HCT116 (cell line): ENCODE data around the gene UVRAG. TPM values are rescaled to one million over a fixed set of nuclear protein-coding genes. Genes with fewer than 3 reads are reported as not detected.

ENCODE experiments used
- ATAC-seq: fragments of 200-7000 bp; cut with Tn5 transposase; 2 replicates; pipeline ENCODE4 v1.9.1; 2020; ENCODE audit warnings: mild to moderate bottlenecking, moderate library complexity
- BruUV-seq: library from RNA; stranded (reverse); fragments of 400-500 nt; replicated peaks from 2 replicates; lab custom pipeline; 2021; lab: Mats Ljungman, UMichigan
- CTCF ChIA-PET: fragments of 300-600 bp; sonication (Branson Sonifier 250); formaldehyde crosslinking; loops from one replicate; lab custom pipeline; 2021; ENCODE audit warnings: antibody characterized with exemption; lab: Charles Lee
- POLR2A ChIA-PET: fragments of 300-600, 350-600 bp; sonication (Branson Sonifier 250); formaldehyde crosslinking; loops from one replicate; lab custom pipeline; 2021; ENCODE audit warnings: antibody characterized with exemption; lab: Charles Lee
- RAD21 ChIA-PET, 2 experiments: fragments of 300-600 bp; sonication (Branson Sonifier 250); formaldehyde crosslinking; loops; one replicate each; lab custom pipeline; 2023; ENCODE audit warnings: low total read pairs in 2 of 2; ENCODE audit not compliant: uncharacterized antibody in 2 of 2, unreplicated experiment in 2 of 2, low non-redundant PET in 1 of 2; lab: Charles Lee
- DNase-seq: peaks from one replicate; pipeline ENCODE4 v3.0.0-alpha.2; 2010; ENCODE audit warnings: low read depth, low spot score
- H2AFZ ChIP-seq: fragments of 200-600 bp; shearing (Covaris generic), sonication (generic); 2 replicates; pipeline ENCODE4 v1.6.1; 2017; ENCODE audit warnings: low read depth, mixed run types, mixed read lengths, antibody characterized with exemption, low read length; ENCODE audit not compliant: poor library complexity, severe bottlenecking
- H3K27ac ChIP-seq: 2 replicates; pipeline ENCODE4 v1.5.1; 2012; ENCODE audit warnings: low read depth, low read length
- H3K27me3 ChIP-seq: fragments of 200-600 bp; sonication (generic); 2 replicates; pipeline ENCODE4 v1.6.1; 2016; ENCODE audit warnings: mixed run types, low read length, mixed read lengths; ENCODE audit not compliant: insufficient read depth
- H3K36me3 ChIP-seq, 2 experiments: fragments of 200-500 bp in 1 of 2; fragments of 200-600 bp in 1 of 2; sonication (Bioruptor generic) in 1 of 2; sonication (generic) in 1 of 2; 2 replicates each; pipeline versions ENCODE4 v1.5.1 to v1.6.1; 2014 to 2016; ENCODE audit warnings: low read length in 2 of 2, inconsistent platforms in 1 of 2, mixed read lengths in 1 of 2, mixed run types in 1 of 2; ENCODE audit not compliant: insufficient read depth in 2 of 2, control insufficient read depth in 1 of 2
- H3K4me1 ChIP-seq, 2 experiments: fragments of 200-600 bp in 1 of 2; sonication (generic) in 1 of 2; 2 replicates each; pipeline versions ENCODE4 v1.5.1 to v1.6.1; 2012 to 2017; ENCODE audit warnings: low read length in 2 of 2, inconsistent platforms in 1 of 2, mild to moderate bottlenecking in 1 of 2, mixed read lengths in 1 of 2, mixed run types in 1 of 2, moderate library complexity in 1 of 2; ENCODE audit not compliant: insufficient read depth in 2 of 2, control insufficient read depth in 1 of 2
- H3K4me2 ChIP-seq: fragments of 200-600 bp; sonication (generic); 2 replicates; pipeline ENCODE4 v1.6.1; 2017; ENCODE audit warnings: mixed run types, low read length, mixed read lengths
- H3K4me3 ChIP-seq, 2 experiments: fragments of 200-600 bp in 1 of 2; sonication (generic) in 1 of 2; replicated peaks in 1 of 2; 2 replicates each; pipeline ENCODE4 v1.5.1; 2011 to 2016; ENCODE audit warnings: low read length in 2 of 2, control low read depth in 1 of 2, low read depth in 1 of 2, mild to moderate bottlenecking in 1 of 2, mixed read lengths in 1 of 2, mixed run types in 1 of 2
- H3K79me2 ChIP-seq: fragments of 200-600 bp; sonication (generic); 2 replicates; pipeline ENCODE4 v1.6.1; 2017; ENCODE audit warnings: mild to moderate bottlenecking, mixed run types, low read length, moderate library complexity, mixed read lengths; ENCODE audit not compliant: insufficient read depth
- H3K9ac ChIP-seq: fragments of 200-600 bp; sonication (generic); 2 replicates; pipeline ENCODE4 v1.6.1; 2016; ENCODE audit warnings: low read length, mixed read lengths
- H3K9me2 ChIP-seq: fragments of 200-600 bp; sonication (generic), shearing (Covaris generic); 2 replicates; pipeline ENCODE4 v1.6.1; 2017; ENCODE audit warnings: mixed run types, mild to moderate bottlenecking, moderate library complexity; ENCODE audit not compliant: insufficient read depth
- H3K9me3 ChIP-seq, 2 experiments: fragments of 200-500 bp in 1 of 2; fragments of 200-600 bp in 1 of 2; sonication (Bioruptor generic) in 1 of 2; sonication (generic) in 1 of 2; 2 replicates each; pipeline ENCODE4 v1.6.1; 2014 to 2017; ENCODE audit warnings: low read length in 2 of 2, mixed read lengths in 2 of 2, inconsistent platforms in 1 of 2, low read depth in 1 of 2, mild to moderate bottlenecking in 1 of 2, mixed run types in 1 of 2, moderate library complexity in 1 of 2; ENCODE audit not compliant: control insufficient read depth in 1 of 2, insufficient read depth in 1 of 2
- H4K20me1 ChIP-seq: fragments of 200-600 bp; sonication (generic), shearing (Covaris generic); 2 replicates; pipeline ENCODE4 v1.6.1; 2017; ENCODE audit warnings: mixed run types, mild to moderate bottlenecking, moderate library complexity; ENCODE audit not compliant: insufficient read depth
- ATF3 ChIP-seq: IDR thresholded peaks from 2 replicates; pipeline ENCODE4 v1.6.1; 2012
- CEBPB ChIP-seq: IDR thresholded peaks from 2 replicates; pipeline ENCODE4 v1.6.1; 2012; ENCODE audit warnings: low read depth
- CTCF ChIP-seq, 3 experiments: fragments of 200-600 bp in 1 of 3; sonication (generic) in 1 of 3; IDR thresholded peaks in 2 of 3; conservative IDR thresholded peaks in 1 of 3; 2 replicates each; pipeline ENCODE4 v1.5.1; 2012 to 2017; ENCODE audit warnings: low read depth in 2 of 3, low read length in 2 of 3, antibody characterized with exemption in 1 of 3, borderline replicate concordance in 1 of 3, control low read depth in 1 of 3, mild to moderate bottlenecking in 1 of 3, mixed read lengths in 1 of 3, mixed run types in 1 of 3, moderate library complexity in 1 of 3; ENCODE audit not compliant: insufficient read depth in 1 of 3
- JUND ChIP-seq: IDR thresholded peaks from 2 replicates; pipeline ENCODE4 v1.6.1; 2012
- POLR2A ChIP-seq: IDR thresholded peaks from 2 replicates; pipeline ENCODE4 v1.7.0; 2011; ENCODE audit warnings: borderline replicate concordance; ENCODE audit not compliant: insufficient read depth, insufficient read length; ENCODE audit errors: extremely low read depth
- POLR2AphosphoS5 ChIP-seq: IDR thresholded peaks from 2 replicates; pipeline ENCODE4 v1.6.1; 2011; ENCODE audit warnings: mild to moderate bottlenecking, low read depth, low read length, moderate library complexity
- RAD21 ChIP-seq: IDR thresholded peaks from 2 replicates; pipeline ENCODE4 v1.6.1; 2012; ENCODE audit warnings: low read depth, mild to moderate bottlenecking
- SIN3A ChIP-seq: IDR thresholded peaks from 2 replicates; pipeline ENCODE4 v1.6.1; 2012; ENCODE audit warnings: low read depth
- SRF ChIP-seq: IDR thresholded peaks from 2 replicates; pipeline ENCODE4 v1.6.1; 2012; ENCODE audit warnings: low read depth
- TCF7L2 ChIP-seq: IDR thresholded peaks from 2 replicates; pipeline ENCODE4 v1.7.0; 2011; ENCODE audit warnings: borderline replicate concordance, inconsistent platforms; ENCODE audit not compliant: insufficient read depth, insufficient read length; ENCODE audit errors: extremely low read depth
- ZBTB33 ChIP-seq: IDR thresholded peaks from 2 replicates; pipeline ENCODE4 v1.6.1; 2011; ENCODE audit warnings: mild to moderate bottlenecking, low read length, moderate library complexity; ENCODE audit not compliant: insufficient replicate concordance; ENCODE audit errors: extremely low read depth
- ZNF274 ChIP-seq: fragments of 200-500 bp; sonication (Bioruptor generic); IDR thresholded peaks from 2 replicates; pipeline ENCODE4 v1.6.1; 2014; ENCODE audit warnings: mild to moderate bottlenecking, low read depth, low read length, inconsistent platforms
- intact Hi-C: fragments of 100-400 bp; cut with micrococcal nuclease; formaldehyde crosslinking; loops from 2 replicates; pipeline ENCODE4 v1.10.0; 2022
- total RNA-seq: library from RNA; stranded (reverse); gene quantifications from one replicate; pipeline ENCODE4 v1.2.1, GENCODE V29; 2021; ENCODE audit not compliant: unreplicated experiment

UVRAG gene
- total RNA-seq, 1 experiment from 2014 or later, result 12.3 TPM

- Histone ChIP-seq H3K4me3 (no peak overlapping the region), H3K79me2 (no peaks in the 10 kb centered on the region), H3K27me3 (no peaks in the 10 kb centered on the region), H3K9ac (no peak overlapping the region), H3K4me1 (no peaks in the 10 kb centered on the region), H3K9me2 (no peaks in the 10 kb centered on the region), H3K4me2 (no peak overlapping the region), H3K27ac (no peak overlapping the region), H2AFZ (no peak overlapping the region), H3K36me3 (no peaks in the 10 kb centered on the region), H4K20me1 (no peaks in the 10 kb centered on the region), H3K9me3 (no peaks in the 10 kb centered on the region)
- ATAC-seq (no peak), DNase-seq (no peak)
- intact Hi-C loops, result no loop called here
- TF ChIP-seq SIN3A, result no peak
- no peak for TF ChIP-seq ZNF274
- TF ChIP-seq POLR2A, result no peak
- CTCF ChIA-PET, result no interaction called here
- POLR2A ChIA-PET, result no interaction called here
- RAD21 ChIA-PET, result no interaction called here
- BruUV-seq, result no TSS peak
Measured at GRCh38 chr11:76158394-76159302, 343.6 kb downstream of the UVRAG start.

GRCh38 chr11:76159303-76159937 is 344.4 kb downstream of the UVRAG start:
- no peaks in the 10 kb centered on the region for H3K9me2 ChIP-seq
- no peaks in the 10 kb centered on the region for H3K36me3 ChIP-seq
- H3K4me2 ChIP-seq, result no peak overlapping the region
- ChIA-PET CTCF (no interaction called here), RAD21 (no interaction called here), POLR2A (no interaction called here)
- H2AFZ ChIP-seq, result no peak overlapping the region
- no peak overlapping the region for H3K27ac ChIP-seq
- no peak overlapping the region for H3K4me3 ChIP-seq
- TF ChIP-seq ZBTB33 (no peak), JUND (no peak), POLR2A (no peak), TCF7L2 (no peak), ATF3 (no peak), POLR2AphosphoS5 (no peak), SRF (no peak), RAD21 (no peak), CEBPB (no peak), CTCF (IDR thresholded peaks at IDR 0.05 in 2 of 3, conservative IDR thresholded peaks at IDR 0.05 in 1 of 3; ENCODE audit: borderline replicate concordance in 1 of 3, insufficient read depth in 1 of 3, low read depth in 2 of 3, low read length in 2 of 3) (no peak), ZNF274 (no peak)
- intact Hi-C loops, result no loop called here
- ATAC-seq (no peak), DNase-seq (no peak)
- no peak overlapping the region for H3K9ac ChIP-seq
- no peaks in the 10 kb centered on the region for H3K9me3 ChIP-seq
- H4K20me1 ChIP-seq, result no peaks in the 10 kb centered on the region
- no peaks in the 10 kb centered on the region for H3K79me2 ChIP-seq
- H3K27me3 ChIP-seq, result no peaks in the 10 kb centered on the region
- no TSS peak for BruUV-seq
- no peaks in the 10 kb centered on the region for H3K4me1 ChIP-seq
